ENCODE data around the gene TRIM66.

- peak; percentile 74; the same call in 1 of the 2 replicates for TF ChIP-seq KDM5A (IDR thresholded peaks at IDR 0.05)
- no peak for TF ChIP-seq CHD4 (IDR thresholded peaks at IDR 0.05; ENCODE audit: borderline replicate concordance)
- TF ChIP-seq, protein P1, sequence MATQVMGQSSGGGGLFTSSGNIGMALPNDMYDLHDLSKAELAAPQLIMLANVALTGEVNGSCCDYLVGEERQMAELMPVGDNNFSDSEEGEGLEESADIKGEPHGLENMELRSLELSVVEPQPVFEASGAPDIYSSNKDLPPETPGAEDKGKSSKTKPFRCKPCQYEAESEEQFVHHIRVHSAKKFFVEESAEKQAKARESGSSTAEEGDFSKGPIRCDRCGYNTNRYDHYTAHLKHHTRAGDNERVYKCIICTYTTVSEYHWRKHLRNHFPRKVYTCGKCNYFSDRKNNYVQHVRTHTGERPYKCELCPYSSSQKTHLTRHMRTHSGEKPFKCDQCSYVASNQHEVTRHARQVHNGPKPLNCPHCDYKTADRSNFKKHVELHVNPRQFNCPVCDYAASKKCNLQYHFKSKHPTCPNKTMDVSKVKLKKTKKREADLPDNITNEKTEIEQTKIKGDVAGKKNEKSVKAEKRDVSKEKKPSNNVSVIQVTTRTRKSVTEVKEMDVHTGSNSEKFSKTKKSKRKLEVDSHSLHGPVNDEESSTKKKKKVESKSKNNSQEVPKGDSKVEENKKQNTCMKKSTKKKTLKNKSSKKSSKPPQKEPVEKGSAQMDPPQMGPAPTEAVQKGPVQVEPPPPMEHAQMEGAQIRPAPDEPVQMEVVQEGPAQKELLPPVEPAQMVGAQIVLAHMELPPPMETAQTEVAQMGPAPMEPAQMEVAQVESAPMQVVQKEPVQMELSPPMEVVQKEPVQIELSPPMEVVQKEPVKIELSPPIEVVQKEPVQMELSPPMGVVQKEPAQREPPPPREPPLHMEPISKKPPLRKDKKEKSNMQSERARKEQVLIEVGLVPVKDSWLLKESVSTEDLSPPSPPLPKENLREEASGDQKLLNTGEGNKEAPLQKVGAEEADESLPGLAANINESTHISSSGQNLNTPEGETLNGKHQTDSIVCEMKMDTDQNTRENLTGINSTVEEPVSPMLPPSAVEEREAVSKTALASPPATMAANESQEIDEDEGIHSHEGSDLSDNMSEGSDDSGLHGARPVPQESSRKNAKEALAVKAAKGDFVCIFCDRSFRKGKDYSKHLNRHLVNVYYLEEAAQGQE (IDR thresholded peaks at IDR 0.05): peak; percentile 98
- no peak for TF ChIP-seq TP53 (CRISPR knock-in tag; IDR thresholded peaks at IDR 0.05)
- TF ChIP-seq, protein P2, sequence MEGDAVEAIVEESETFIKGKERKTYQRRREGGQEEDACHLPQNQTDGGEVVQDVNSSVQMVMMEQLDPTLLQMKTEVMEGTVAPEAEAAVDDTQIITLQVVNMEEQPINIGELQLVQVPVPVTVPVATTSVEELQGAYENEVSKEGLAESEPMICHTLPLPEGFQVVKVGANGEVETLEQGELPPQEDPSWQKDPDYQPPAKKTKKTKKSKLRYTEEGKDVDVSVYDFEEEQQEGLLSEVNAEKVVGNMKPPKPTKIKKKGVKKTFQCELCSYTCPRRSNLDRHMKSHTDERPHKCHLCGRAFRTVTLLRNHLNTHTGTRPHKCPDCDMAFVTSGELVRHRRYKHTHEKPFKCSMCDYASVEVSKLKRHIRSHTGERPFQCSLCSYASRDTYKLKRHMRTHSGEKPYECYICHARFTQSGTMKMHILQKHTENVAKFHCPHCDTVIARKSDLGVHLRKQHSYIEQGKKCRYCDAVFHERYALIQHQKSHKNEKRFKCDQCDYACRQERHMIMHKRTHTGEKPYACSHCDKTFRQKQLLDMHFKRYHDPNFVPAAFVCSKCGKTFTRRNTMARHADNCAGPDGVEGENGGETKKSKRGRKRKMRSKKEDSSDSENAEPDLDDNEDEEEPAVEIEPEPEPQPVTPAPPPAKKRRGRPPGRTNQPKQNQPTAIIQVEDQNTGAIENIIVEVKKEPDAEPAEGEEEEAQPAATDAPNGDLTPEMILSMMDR (IDR thresholded peaks at IDR 0.05): no peak
Observed at GRCh38 chr11:8682303-8683114, at the start of gene TRIM66, which contains the start of gene RPL27A.
